NCI-H1048 (cell line): ENCODE data around the gene AOAH.

ENCODE experiments used
- DNase-seq: peaks from one replicate; lab custom pipeline; 2025; lab: John Stamatoyannopoulos, UW

AOAH gene

GRCh38 chr7:36630112-36630650 lies 94.1 kb downstream of the AOAH start:
- DNase-seq, result no peak

- no peak for DNase-seq
Observed at GRCh38 chr7:36629351-36629750, 94.9 kb downstream of the AOAH start.

DNA sequence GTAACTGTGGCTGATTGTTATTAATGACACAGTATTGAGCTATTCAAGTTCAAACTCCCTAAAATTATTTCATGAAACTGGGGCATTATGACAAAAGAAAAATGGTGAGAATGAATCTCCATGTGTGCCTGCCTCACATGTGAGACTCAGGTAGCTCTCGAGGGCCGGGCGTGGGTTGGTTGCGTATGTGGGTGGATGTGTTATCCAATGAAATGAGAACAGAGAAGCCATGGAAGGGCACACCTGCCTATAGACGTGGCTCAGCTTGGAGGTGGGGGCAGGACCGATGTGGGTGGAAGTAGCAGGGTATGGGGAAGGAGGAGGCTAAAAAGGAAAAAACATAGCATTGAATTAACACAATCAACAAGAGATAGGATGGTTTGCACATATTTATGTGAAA lies 96.5 kb downstream of the AOAH start:
- no peak for DNase-seq

DNA sequence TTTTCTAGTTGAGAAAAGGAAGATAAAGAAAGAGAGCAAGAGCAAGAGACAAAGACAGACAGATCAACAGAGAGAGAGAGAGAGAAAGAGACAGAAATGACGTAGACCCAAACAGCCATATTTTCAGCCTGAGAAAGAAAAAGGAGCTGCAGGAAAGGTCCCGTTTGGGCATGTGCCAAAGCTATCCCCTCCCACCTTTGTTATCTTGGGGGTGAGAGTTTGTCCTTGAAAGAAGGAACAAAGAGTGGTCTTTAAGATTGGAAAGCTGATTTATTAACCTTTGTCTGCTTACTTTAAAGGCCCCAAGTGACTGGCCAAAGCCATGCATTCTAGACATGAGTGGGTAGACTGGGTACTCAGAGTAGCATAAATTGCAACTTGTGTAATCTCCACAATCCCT lies 98.2 kb downstream of the AOAH start:
- DNase-seq, result no peak

GRCh38 chr7:36625247-36625646 lies 99.0 kb downstream of the AOAH start:
- DNase-seq, result no peak

DNA sequence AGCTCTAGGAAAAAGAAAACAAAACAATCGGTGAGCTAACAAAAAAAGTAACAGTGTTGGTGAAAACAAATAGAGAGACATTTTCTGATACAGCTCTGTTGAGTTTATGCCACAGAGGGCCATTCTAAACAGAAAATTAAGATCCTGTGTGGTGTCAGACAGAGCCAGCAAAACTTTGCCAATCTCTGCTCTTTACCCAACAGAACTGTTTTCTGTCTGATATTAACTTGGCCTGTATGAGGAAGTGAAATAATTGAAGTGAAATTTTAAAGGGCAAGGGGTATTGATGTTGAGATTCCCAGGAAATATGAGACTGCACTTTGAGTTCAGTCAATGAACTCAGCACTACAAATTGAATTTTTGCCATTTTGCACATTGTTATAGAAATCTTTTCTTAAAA lies 101.0 kb downstream of the AOAH start:
- no peak for DNase-seq

DNA sequence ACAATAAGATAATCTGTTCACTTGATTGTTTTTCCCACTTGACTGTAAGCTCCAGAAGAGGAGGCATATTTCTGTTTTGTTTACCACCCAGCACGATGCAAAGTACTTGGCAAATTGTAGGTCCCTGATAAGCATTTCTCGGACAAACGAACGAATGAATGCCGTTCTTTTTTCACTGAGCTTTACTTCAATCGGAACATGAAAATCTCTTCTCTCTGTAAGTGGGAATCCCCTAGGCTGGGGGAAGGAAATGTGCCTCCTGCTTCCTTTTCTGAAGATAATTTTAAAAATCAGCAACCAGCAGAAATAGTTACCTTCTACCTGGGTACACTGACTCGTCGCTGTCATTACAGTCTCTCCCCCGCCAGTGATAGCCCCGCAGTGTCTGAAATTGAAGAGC lies 102.9 kb downstream of the AOAH start:
- no peak for DNase-seq

GRCh38 chr7:36620166-36620708 lies 104.1 kb downstream of the AOAH start:
- no peak for DNase-seq

GRCh38 chr7:36617408-36617807 lies 106.9 kb downstream of the AOAH start:
- no peak for DNase-seq

GRCh38 chr7:36615852-36616540 lies 108.3 kb downstream of the AOAH start:
- no peak for DNase-seq

GRCh38 chr7:36614959-36615358 lies 109.3 kb downstream of the AOAH start:
- no peak for DNase-seq

GRCh38 chr7:36613031-36613614 lies 111.2 kb downstream of the AOAH start:
- no peak for DNase-seq

- DNase-seq, result no peak
Observed at GRCh38 chr7:36611703-36612102, 112.6 kb downstream of the AOAH start.

DNA sequence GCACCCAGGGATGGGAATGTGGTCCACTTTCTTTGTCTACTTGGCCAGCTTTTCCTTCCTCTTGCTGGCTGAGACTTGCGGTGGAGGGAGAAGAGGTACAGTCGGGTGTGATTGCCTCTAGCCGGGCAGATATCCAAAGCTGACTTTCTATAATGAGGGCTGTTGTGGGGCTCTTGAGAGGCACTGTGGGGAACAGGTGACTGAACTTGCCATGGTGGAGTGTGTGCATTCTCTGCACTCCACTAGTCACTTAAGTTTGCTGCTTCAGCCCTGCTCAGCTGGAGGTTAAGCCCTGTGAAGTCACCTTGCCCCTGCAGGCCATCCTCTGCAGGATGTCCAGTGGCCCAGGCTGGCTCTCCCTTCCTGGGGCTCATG lies 116.6 kb downstream of the AOAH start:
- DNase-seq, result no peak

GRCh38 chr7:36606976-36607720 lies 117.1 kb downstream of the AOAH start:
- DNase-seq, result no peak

DNA sequence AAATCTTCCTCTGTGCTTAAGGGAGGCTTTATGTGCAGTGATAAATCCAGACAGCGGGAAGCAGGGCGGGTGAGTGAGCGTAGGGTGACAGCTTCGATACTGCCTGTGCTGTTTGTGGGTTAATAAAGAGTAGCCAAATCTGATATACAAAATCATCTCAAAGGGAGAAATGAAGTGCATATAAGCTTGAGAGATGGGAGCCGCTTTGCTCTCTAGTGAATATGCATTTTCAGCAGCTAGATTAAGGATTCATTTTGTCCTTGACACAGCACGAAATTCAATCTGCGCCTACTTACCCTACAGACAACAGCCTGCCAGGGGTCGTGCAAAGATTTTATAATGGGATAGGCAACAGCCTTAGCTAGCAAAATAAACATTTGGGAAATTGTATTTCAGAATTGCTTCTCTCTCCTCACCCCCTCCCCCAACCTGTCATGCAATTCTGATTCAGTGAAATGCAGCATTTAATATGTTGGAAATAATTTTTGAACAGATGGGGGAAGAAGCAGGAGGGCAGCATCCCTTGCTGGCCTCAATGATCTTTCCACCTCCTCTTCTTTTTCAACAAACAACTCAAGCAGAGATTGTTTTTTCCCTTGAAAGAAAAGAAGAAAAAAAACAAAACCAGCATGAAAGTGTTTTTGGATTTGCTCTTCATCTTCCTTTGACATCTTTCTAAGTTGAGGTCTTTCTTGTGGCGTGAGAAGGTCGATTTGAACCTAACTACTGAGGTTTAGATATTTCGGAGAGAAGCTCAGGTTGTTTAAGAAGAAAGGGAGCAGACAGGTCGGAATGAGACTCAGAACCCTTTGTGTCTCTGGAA lies 117.9 kb downstream of the AOAH start:
- DNase-seq, result no peak

GRCh38 chr7:36605261-36606051 lies 118.8 kb downstream of the AOAH start:
- no peak for DNase-seq

- no peak for DNase-seq
Observed at GRCh38 chr7:36604806-36605205, 119.5 kb downstream of the AOAH start.

GRCh38 chr7:36602934-36603887 lies 121.1 kb downstream of the AOAH start:
- DNase-seq, result no peak

GRCh38 chr7:36602511-36602910 lies 121.8 kb downstream of the AOAH start:
- DNase-seq, result no peak
